ENCODE results near the gene SLC22A23. TPM values are rescaled to one million over a fixed set of nuclear protein-coding genes. Genes with fewer than 3 reads are reported as not detected.

Gene SLC22A23
- total RNA-seq, 1 experiment from 2014 or later, result 38.2 TPM

DNA sequence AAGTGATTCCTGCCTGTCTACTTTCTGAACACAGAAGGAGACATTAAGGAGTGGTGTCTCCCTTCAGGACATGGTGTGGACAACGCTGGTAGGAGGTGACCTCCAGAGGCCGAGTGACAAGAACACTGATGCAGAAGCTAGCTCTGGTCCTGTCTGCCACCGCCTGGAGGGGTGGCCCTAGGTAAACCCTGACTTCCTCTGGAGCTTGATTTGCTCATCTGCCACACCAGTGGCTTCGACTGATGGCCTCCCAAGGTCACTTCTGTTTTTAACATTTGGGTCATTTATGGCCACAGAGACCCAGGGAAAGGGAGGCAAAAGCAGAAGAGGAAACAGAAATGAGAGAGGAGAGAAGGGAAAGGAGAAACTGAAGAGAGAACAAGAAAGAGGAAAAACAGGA is 49.4 kb upstream of the SLC22A23 start:
- Mint-ChIP-seq H3K27me3 (ENCODE audit: low read depth) (peaks cover 3% of the 10 kb centered on the region; the same call in 1 of the 2 replicates), H3K27ac (no peak overlapping the region), H3K9me3 (peaks cover 10% of the 10 kb centered on the region), H3K4me3 (no peak overlapping the region), H3K4me1 (peaks cover 24% of the 10 kb centered on the region), H3K36me3 (peaks cover 3% of the 10 kb centered on the region; the same call in 1 of the 2 replicates)
- DNase-seq (ENCODE audit: low spot score) (no peak), ATAC-seq (no peak)
- POLR2A ChIA-PET, result no interaction called here
- no peak for TF ChIP-seq ZNF425 (CRISPR knock-in tag; conservative IDR thresholded peaks at IDR 0.05)
- no peak for TF ChIP-seq GABPB1 (CRISPR knock-in tag; IDR thresholded peaks at IDR 0.05)
- TF ChIP-seq, protein P1, sequence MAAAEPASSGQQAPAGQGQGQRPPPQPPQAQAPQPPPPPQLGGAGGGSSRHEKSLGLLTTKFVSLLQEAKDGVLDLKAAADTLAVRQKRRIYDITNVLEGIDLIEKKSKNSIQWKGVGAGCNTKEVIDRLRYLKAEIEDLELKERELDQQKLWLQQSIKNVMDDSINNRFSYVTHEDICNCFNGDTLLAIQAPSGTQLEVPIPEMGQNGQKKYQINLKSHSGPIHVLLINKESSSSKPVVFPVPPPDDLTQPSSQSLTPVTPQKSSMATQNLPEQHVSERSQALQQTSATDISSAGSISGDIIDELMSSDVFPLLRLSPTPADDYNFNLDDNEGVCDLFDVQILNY (CRISPR knock-in tag; IDR thresholded peaks at IDR 0.05), result no peak
- TF ChIP-seq PRRX2 (CRISPR knock-in tag; IDR thresholded peaks at IDR 0.05), result no peak
- TF ChIP-seq, protein P2, sequence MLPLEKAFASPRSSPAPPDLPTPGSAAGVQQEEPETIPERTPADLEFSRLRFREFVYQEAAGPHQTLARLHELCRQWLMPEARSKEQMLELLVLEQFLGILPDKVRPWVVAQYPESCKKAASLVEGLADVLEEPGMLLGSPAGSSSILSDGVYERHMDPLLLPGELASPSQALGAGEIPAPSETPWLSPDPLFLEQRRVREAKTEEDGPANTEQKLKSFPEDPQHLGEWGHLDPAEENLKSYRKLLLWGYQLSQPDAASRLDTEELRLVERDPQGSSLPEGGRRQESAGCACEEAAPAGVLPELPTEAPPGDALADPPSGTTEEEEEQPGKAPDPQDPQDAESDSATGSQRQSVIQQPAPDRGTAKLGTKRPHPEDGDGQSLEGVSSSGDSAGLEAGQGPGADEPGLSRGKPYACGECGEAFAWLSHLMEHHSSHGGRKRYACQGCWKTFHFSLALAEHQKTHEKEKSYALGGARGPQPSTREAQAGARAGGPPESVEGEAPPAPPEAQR (CRISPR knock-in tag; IDR thresholded peaks at IDR 0.05), result no peak
- TF ChIP-seq, protein P3, sequence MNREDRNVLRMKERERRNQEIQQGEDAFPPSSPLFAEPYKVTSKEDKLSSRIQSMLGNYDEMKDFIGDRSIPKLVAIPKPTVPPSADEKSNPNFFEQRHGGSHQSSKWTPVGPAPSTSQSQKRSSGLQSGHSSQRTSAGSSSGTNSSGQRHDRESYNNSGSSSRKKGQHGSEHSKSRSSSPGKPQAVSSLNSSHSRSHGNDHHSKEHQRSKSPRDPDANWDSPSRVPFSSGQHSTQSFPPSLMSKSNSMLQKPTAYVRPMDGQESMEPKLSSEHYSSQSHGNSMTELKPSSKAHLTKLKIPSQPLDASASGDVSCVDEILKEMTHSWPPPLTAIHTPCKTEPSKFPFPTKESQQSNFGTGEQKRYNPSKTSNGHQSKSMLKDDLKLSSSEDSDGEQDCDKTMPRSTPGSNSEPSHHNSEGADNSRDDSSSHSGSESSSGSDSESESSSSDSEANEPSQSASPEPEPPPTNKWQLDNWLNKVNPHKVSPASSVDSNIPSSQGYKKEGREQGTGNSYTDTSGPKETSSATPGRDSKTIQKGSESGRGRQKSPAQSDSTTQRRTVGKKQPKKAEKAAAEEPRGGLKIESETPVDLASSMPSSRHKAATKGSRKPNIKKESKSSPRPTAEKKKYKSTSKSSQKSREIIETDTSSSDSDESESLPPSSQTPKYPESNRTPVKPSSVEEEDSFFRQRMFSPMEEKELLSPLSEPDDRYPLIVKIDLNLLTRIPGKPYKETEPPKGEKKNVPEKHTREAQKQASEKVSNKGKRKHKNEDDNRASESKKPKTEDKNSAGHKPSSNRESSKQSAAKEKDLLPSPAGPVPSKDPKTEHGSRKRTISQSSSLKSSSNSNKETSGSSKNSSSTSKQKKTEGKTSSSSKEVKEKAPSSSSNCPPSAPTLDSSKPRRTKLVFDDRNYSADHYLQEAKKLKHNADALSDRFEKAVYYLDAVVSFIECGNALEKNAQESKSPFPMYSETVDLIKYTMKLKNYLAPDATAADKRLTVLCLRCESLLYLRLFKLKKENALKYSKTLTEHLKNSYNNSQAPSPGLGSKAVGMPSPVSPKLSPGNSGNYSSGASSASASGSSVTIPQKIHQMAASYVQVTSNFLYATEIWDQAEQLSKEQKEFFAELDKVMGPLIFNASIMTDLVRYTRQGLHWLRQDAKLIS (CRISPR knock-in tag; IDR thresholded peaks at IDR 0.05; ENCODE audit: borderline replicate concordance), result no peak
- TF ChIP-seq STAT6 (CRISPR knock-in tag; conservative IDR thresholded peaks at IDR 0.05; ENCODE audit: low read depth), result no peak
- TF ChIP-seq ZNF138 (CRISPR knock-in tag; conservative IDR thresholded peaks at IDR 0.05), result no peak
- TF ChIP-seq NR2C2 (CRISPR knock-in tag; IDR thresholded peaks at IDR 0.05), result no peak
- TF ChIP-seq RORB (CRISPR knock-in tag; IDR thresholded peaks at IDR 0.05), result no peak
- no peak for TF ChIP-seq NR1H2 (CRISPR knock-in tag; IDR thresholded peaks at IDR 0.05)
- TF ChIP-seq PRDM15 (CRISPR knock-in tag; IDR thresholded peaks at IDR 0.05), result no peak
- TF ChIP-seq NFE2L1 (CRISPR knock-in tag; IDR thresholded peaks at IDR 0.05), result no peak
- TF ChIP-seq ZNF219 (CRISPR knock-in tag; IDR thresholded peaks at IDR 0.05; ENCODE audit: borderline replicate concordance), result no peak
- TF ChIP-seq ZNF396 (CRISPR knock-in tag; IDR thresholded peaks at IDR 0.05; ENCODE audit: borderline replicate concordance), result no peak
- no peak for TF ChIP-seq ZNF121 (CRISPR knock-in tag; IDR thresholded peaks at IDR 0.05)
- TF ChIP-seq TCF7 (CRISPR knock-in tag; IDR thresholded peaks at IDR 0.05; ENCODE audit: low read depth), result no peak
- TF ChIP-seq ZNF532 (CRISPR knock-in tag; IDR thresholded peaks at IDR 0.05; ENCODE audit: borderline replicate concordance), result no peak
- TF ChIP-seq HMGA2 (CRISPR knock-in tag; IDR thresholded peaks at IDR 0.05), result no peak
- CTCF ChIA-PET, result no interaction called here
